GM19025 (cell line): Measurements from ENCODE around the gene SLC35F3.

ENCODE experiments used
- ATAC-seq: cut with Tn5 transposase; IDR thresholded peaks from one replicate; pipeline ENCODE4 v1.9.1; 2021; ENCODE audit warnings: mild to moderate bottlenecking, low read depth, moderate library complexity; ENCODE audit not compliant: unreplicated experiment

SLC35F3 gene

GRCh38 chr1:234018816-234019215 is 114.3 kb downstream of the SLC35F3 start:
- no peak for ATAC-seq

- ATAC-seq: no peak
Measured at GRCh38 chr1:234019387-234019786, 114.9 kb downstream of the SLC35F3 start.

GRCh38 chr1:234022302-234022701 is 117.8 kb downstream of the SLC35F3 start:
- no peak for ATAC-seq

- no peak for ATAC-seq
Measured at GRCh38 chr1:234039603-234040002, 135.1 kb downstream of the SLC35F3 start.

- ATAC-seq: no peak
Measured at GRCh38 chr1:234040446-234041317, 136.2 kb downstream of the SLC35F3 start.

GRCh38 chr1:234044079-234044478 is 139.6 kb downstream of the SLC35F3 start:
- ATAC-seq: no peak

DNA sequence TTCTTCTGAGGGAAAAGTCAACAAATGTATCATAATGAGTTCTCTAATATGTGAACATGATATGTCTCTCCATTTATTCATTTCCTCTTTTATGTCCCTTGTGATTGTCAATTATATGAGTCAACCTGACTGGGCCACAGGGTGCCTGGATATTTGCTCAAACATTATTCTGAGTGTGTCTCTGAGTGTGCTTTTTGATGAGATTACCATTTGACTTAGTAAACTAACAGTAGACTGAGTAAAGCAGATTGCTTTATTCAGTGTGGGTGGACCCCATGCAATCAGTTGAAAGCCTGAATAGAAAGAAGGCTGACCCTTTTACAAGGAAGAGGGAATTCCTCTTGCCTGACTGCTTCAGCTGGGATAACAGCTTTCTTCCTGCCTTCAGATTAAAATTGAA is 142.6 kb downstream of the SLC35F3 start:
- ATAC-seq: no peak

- ATAC-seq: no peak
Measured at GRCh38 chr1:234062166-234062565, 157.7 kb downstream of the SLC35F3 start.

- no peak for ATAC-seq
Measured at GRCh38 chr1:234065794-234066447, 161.4 kb downstream of the SLC35F3 start.

- no peak for ATAC-seq
Measured at GRCh38 chr1:234067581-234068337, 163.3 kb downstream of the SLC35F3 start.

GRCh38 chr1:234069760-234070159 is 165.3 kb downstream of the SLC35F3 start:
- no peak for ATAC-seq

GRCh38 chr1:234072793-234073192 is 168.3 kb downstream of the SLC35F3 start:
- ATAC-seq: no peak

GRCh38 chr1:234078143-234078542 is 173.7 kb downstream of the SLC35F3 start:
- no peak for ATAC-seq

DNA sequence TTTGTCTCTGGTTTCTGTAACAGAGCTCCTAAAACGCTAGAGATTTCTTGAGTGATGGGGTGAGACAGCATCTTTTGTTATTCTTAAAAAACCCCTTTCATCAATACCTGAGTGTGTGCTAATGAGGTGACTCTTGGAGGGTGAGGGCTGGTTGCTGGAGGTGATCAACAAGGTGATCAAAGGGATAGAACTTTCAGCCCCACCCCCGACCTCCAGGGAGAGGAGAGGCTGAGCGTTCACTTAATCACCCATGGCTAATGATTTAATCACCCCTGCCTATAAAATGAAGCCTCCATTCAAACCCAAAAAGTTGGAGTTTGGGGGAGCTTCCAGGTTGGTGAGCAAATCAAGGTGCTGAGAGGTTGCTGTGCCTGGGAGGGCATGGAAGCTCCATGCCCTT is 175.4 kb downstream of the SLC35F3 start:
- ATAC-seq: no peak

DNA sequence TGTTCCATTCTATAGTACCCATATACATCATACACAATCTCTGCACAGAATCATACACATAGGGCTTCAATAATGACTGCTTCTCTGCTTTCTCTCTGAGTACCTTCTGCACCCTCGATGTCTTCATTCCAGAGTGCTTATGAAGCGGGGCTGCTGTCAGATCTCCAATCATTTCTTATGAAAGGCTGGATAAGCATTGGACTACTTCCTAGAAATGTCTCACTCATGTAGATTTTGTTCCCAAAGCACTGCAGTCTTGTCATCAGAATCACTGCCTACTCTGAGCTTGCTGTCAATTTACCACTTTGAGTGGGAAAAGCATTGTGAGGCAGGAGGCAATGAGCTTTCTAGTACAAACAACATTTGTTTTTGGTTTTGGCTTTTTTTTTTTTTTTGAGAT is 179.0 kb downstream of the SLC35F3 start:
- no peak for ATAC-seq

GRCh38 chr1:234089396-234089795 is 184.9 kb downstream of the SLC35F3 start:
- no peak for ATAC-seq

- no peak for ATAC-seq
Measured at GRCh38 chr1:234090212-234091064, 186.0 kb downstream of the SLC35F3 start.

DNA sequence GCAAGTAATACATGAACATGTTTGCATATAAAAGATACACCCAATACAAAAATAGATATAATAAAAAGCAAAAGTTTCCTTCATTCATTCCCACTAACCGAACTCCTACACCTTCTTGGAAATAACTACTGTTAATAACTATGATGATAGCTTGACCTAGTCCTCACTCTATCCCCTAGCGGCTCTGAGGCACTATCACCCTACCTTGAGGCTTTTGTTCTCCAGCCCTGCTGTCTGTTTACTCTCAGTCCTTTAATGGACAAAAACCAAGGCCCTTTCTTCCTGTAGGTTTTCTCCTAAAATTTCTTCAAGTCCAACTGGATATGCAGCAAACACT is 186.6 kb downstream of the SLC35F3 start:
- no peak for ATAC-seq

GRCh38 chr1:234091876-234092275 is 187.4 kb downstream of the SLC35F3 start:
- ATAC-seq: no peak

DNA sequence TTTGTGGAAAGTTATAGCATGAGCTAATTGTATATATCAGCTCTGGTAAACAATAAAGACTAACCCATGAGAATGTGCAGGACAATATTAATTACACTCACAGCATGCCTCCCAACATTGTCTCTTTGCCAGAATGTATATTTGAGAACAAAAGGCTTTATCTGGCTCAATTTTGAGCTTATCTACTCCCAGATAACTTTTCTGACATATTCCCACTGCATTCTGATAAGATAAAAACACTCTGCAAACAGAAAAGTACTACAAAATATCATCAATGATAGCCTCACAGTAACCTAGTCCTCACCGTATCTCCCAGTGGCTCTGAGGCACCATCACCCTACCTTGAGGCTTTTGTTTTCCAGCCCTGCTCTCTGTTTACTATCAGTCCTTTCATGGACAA is 188.6 kb downstream of the SLC35F3 start:
- no peak for ATAC-seq
